GM12891 (cell line): ENCODE data around the gene CYSLTR1.

Experiments used
- SPI1 ChIP-seq: IDR thresholded peaks from 2 replicates; pipeline ENCODE4 v1.6.1; 2011; ENCODE audit warnings: low read depth, low read length, control low read depth
- TAF1 ChIP-seq: IDR thresholded peaks from 2 replicates; pipeline ENCODE4 v1.6.1; 2011; ENCODE audit warnings: low read depth, low read length, control low read depth

GRCh38 chrX:78322863-78323262, 4.5 kb downstream of the CYSLTR1 start:
- TF ChIP-seq SPI1 (peak; percentile 17; the same call in 1 of the 2 replicates), TAF1 (no peak)
